Measurements from ENCODE around the gene DUSP15.

- no peak for TF ChIP-seq CTCF (IDR thresholded peaks at IDR 0.05)
- TF ChIP-seq POLR2A (IDR thresholded peaks at IDR 0.05): no peak
Measured at GRCh38 chr20:31856516-31856915, 13.8 kb downstream of the DUSP15 start.
